ENCODE measurements around the gene IL23A. TPM values are rescaled to one million over a fixed set of nuclear protein-coding genes. Genes with fewer than 3 reads are reported as not detected.
A peak's percentile ranks its signal among the peaks of the same experiment; 100 is the strongest.
"Not testable (repeated sequence)": the region's sequence is repeated elsewhere in the genome, so short reads cannot be mapped to it uniquely, and the experiment has no call there.

IL23A gene
- total RNA-seq, 6 donors from 2014 or later: 0.81 to 1.1 TPM; not detected in 4

DNA sequence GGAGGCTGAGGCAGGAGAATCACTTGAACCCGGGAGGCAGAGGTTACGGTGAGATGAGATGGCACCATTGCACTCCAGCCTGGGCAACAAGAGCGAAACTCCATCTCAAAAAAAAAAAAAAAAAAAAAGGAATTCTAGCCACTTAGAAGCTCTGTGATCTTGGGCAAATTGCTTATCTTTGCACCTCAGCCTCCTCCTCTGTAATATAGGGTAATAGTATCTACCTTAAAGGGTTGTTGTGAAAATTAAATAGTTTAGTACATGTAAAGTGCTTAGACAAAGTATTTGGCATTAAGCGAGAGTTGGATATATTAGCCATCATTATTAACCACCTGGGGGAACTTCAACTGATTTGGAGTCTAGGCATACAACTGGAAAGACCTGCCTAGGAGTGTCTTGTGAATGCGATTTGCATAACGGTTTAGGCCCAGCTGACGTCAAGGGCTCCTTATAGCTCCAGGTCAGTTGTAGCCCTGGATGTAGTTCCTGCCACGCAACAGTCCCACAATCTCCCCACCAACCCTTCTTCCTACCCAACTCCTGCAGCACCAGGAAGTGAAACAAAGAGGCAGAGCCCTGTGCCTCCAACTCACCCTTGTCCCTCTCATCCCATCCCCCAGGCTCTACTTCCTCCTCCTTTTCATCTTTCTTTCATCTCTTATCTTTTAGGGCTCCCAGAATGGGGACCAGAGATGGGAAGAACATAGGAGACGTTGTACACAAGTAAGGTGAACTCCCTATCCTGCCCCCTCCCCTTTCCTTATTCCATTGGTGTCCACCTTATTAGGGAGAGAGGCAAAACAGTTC lies 2.1 kb upstream of the IL23A start:
- DNase-seq: peak in 1 of 2 donors; percentile 54
- TF ChIP-seq, protein P1, sequence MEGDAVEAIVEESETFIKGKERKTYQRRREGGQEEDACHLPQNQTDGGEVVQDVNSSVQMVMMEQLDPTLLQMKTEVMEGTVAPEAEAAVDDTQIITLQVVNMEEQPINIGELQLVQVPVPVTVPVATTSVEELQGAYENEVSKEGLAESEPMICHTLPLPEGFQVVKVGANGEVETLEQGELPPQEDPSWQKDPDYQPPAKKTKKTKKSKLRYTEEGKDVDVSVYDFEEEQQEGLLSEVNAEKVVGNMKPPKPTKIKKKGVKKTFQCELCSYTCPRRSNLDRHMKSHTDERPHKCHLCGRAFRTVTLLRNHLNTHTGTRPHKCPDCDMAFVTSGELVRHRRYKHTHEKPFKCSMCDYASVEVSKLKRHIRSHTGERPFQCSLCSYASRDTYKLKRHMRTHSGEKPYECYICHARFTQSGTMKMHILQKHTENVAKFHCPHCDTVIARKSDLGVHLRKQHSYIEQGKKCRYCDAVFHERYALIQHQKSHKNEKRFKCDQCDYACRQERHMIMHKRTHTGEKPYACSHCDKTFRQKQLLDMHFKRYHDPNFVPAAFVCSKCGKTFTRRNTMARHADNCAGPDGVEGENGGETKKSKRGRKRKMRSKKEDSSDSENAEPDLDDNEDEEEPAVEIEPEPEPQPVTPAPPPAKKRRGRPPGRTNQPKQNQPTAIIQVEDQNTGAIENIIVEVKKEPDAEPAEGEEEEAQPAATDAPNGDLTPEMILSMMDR (IDR thresholded peaks at IDR 0.05): no peak
- no peak for TF ChIP-seq EP300 (IDR thresholded peaks at IDR 0.05)
- no peak for TF ChIP-seq POLR2A (IDR thresholded peaks at IDR 0.05)
- TF ChIP-seq POLR2AphosphoS5 (IDR thresholded peaks at IDR 0.05): no peak
- H3K9me3 ChIP-seq: no peaks in the 10 kb centered on the region
- no peak overlapping the region for H3K4me3 ChIP-seq
- no peaks in the 10 kb centered on the region for H3K27me3 ChIP-seq
- H3K4me1 ChIP-seq: peaks cover 19 to 25% (median 20%) of the 10 kb centered on the region in 4 donors
- ATAC-seq (ENCODE audit: low FRiP score in 2 of 2): peak in 1 of 2 donors; percentile 1
- H3K36me3 ChIP-seq: peaks cover 0 to 3% (median 0%) of the 10 kb centered on the region in 4 donors
- H3K27ac ChIP-seq: no peak overlapping the region
- WGBS, 2 donors: 80 to 82% methylated on average over 9 of the region's 9 CpGs

DNA sequence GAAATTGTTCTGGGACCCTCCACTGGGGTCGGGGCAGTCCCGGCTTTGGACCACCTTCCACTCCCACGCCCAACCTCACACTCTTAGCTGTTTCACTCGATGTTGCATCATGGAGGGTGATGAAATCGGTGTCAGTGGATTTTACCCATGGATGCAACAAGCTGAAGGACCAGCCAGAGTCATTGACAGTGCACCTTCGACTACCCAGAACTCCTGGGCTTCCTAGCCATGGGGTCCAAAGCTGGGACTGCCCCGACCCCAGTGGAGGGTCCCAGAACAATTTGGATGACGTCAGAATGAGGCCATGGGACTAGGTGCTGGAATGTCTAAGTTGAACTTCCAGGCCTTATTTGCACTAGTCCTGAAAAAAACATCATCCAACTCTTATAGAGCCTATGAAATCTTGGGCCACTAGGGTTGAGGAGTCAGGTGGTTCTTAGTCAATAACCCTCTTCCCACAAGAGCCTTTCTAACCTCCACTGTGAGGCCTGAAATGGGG lies 882 bp upstream of the IL23A start:
- TF ChIP-seq POLR2A (IDR thresholded peaks at IDR 0.05) (no peak), EP300 (IDR thresholded peaks at IDR 0.05) (no peak), POLR2AphosphoS5 (IDR thresholded peaks at IDR 0.05) (no peak)
- TF ChIP-seq, protein P1 (IDR thresholded peaks at IDR 0.05): no peak
- no peak overlapping the region for H3K4me3 ChIP-seq
- H3K27ac ChIP-seq: peak overlapping the region in 1 of 4 donors; percentile 32
- no peaks in the 10 kb centered on the region for H3K27me3 ChIP-seq
- DNase-seq: peak in 1 of 2 donors; percentile 40
- H3K9me3 ChIP-seq: no peaks in the 10 kb centered on the region
- WGBS, 2 donors: 67 to 77% methylated on average over 8 of the region's 8 CpGs
- H3K36me3 ChIP-seq: peaks cover 0 to 15% (median 7%) of the 10 kb centered on the region in 4 donors
- ATAC-seq (ENCODE audit: low FRiP score in 2 of 2): no peak
- H3K4me1 ChIP-seq: peaks cover 17 to 23% (median 18%) of the 10 kb centered on the region in 4 donors

DNA sequence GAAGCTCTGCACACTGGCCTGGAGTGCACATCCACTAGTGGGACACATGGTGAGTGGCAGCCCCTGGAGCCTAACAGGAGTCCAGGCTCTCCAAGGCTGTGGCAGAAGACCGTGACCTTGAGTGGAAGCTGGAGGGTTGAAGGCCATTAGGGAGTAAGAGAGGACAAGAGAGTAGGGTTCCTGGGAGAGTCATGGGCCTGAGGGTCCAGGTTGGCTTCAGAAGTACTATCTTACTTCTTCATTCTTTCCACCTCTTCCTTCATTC lies 406 bp downstream of the IL23A start:
- 95 to 100% methylated on average over 1 of the region's 1 CpG for WGBS, 2 donors
- no peaks in the 10 kb centered on the region for H3K9me3 ChIP-seq

DNA sequence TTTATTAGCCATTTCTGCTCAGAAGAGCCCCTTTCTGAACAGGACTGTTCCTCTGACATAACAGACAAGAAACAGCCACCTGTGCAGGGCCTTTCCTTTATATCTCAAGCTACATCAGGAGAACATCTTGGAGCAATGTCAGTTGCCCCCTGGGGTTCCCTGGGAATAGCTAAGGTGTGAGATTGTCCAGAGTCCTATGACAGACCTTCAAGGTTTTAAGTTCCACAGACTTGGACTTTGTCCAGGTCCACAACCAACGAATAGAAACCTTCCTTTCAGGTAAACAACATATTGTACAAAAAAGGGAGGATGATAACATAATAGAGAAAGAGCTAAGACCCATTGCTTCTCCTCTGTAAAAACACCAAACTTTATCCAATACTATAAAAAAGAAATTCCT lies 2.9 kb downstream of the IL23A start:
- Histone ChIP-seq H3K36me3 (peaks cover 21 to 52% (median 41%) of the 10 kb centered on the region in 4 donors), H3K9me3 (no peaks in the 10 kb centered on the region), H3K4me3 (no peak overlapping the region), H3K27me3 (no peaks in the 10 kb centered on the region), H3K27ac (no peak overlapping the region), H3K4me1 (peaks cover 7 to 14% (median 10%) of the 10 kb centered on the region in 4 donors)
- DNase-seq: no peak
- 41 to 42% methylated on average over 1 of the region's 1 CpG for WGBS, 2 donors
- ATAC-seq (ENCODE audit: low FRiP score in 2 of 2): no peak
- TF ChIP-seq EP300 (IDR thresholded peaks at IDR 0.05): no peak

More for the DNA sequence above, 406 bp downstream of the IL23A start:
- ATAC-seq (ENCODE audit: low FRiP score in 2 of 2): no peak
- peaks cover 9 to 28% (median 20%) of the 10 kb centered on the region in 4 donors for H3K36me3 ChIP-seq
- H3K27ac ChIP-seq: peak overlapping the region in 3 of 4 donors; percentile 32 to 61 (median 54)
- TF ChIP-seq EP300 (IDR thresholded peaks at IDR 0.05) (no peak), POLR2AphosphoS5 (IDR thresholded peaks at IDR 0.05) (no peak), POLR2A (IDR thresholded peaks at IDR 0.05) (no peak)
- TF ChIP-seq, protein P1 (IDR thresholded peaks at IDR 0.05): no peak
- peaks cover 10 to 15% (median 14%) of the 10 kb centered on the region in 4 donors for H3K4me1 ChIP-seq
- DNase-seq: no peak
- no peak overlapping the region for H3K4me3 ChIP-seq
- H3K27me3 ChIP-seq: no peaks in the 10 kb centered on the region

DNA sequence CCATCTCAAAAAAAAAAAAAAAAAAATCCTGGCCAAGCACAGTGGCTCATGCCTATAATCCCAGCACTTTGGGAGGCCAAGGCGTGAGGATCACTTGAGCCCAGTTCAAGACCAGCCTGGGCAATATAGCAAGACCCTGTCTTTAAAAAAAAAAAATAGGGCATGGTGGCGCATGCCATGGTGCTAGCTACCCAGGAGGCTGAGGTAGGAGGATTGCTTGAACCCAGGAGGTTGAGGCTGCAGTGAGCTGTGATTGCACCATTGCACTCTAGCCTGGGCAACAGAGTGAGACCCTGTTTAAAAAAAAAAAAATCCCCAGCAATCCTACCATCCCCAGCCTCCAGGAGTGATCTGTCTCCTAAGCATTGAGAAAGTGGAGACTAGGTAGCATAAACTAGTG lies 3.6 kb downstream of the IL23A start:
- not testable (repeated sequence) for H3K9me3 ChIP-seq; H3K27me3 ChIP-seq; H3K27ac ChIP-seq; DNase-seq; ATAC-seq (ENCODE audit: low FRiP score in 2 of 2); H3K4me3 ChIP-seq
- peaks cover 7 to 14% (median 10%) of the 10 kb centered on the region in 4 donors for H3K4me1 ChIP-seq
- H3K36me3 ChIP-seq: peaks cover 23 to 59% (median 47%) of the 10 kb centered on the region in 4 donors
- 96 to 100% methylated on average over 2 of the region's 2 CpGs for WGBS, 2 donors
